Measurements from ENCODE around the gene KLRC3. TPM values are rescaled to one million over a fixed set of nuclear protein-coding genes. Genes with fewer than 3 reads are reported as not detected.
A peak's percentile ranks its signal among the peaks of the same experiment; 100 is the strongest.
"Not testable (repeated sequence)": the region's sequence is repeated elsewhere in the genome, so short reads cannot be mapped to it uniquely, and the experiment has no call there.

KLRC3 gene
- total RNA-seq, 1 donor from 2014 or later, result not detected

DNA sequence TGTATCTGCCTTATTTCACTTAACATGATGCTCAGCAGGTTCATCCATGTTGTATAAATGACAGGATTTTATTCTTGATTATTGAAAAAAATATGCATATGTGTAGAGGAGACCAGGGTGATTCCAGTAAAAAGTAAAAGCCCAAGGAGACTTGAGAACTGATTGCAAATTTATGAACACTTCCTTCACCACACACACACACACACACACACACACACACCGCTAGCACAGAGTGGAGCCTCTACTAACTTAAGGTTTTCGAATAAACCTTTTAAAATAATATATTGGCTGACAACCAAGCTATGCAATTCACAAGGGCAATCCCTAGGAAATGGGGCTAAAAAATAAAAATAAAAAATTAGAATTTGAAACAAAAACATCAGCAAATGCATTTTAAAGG is 22.2 kb downstream of the KLRC3 start:
- TF ChIP-seq, protein P1, sequence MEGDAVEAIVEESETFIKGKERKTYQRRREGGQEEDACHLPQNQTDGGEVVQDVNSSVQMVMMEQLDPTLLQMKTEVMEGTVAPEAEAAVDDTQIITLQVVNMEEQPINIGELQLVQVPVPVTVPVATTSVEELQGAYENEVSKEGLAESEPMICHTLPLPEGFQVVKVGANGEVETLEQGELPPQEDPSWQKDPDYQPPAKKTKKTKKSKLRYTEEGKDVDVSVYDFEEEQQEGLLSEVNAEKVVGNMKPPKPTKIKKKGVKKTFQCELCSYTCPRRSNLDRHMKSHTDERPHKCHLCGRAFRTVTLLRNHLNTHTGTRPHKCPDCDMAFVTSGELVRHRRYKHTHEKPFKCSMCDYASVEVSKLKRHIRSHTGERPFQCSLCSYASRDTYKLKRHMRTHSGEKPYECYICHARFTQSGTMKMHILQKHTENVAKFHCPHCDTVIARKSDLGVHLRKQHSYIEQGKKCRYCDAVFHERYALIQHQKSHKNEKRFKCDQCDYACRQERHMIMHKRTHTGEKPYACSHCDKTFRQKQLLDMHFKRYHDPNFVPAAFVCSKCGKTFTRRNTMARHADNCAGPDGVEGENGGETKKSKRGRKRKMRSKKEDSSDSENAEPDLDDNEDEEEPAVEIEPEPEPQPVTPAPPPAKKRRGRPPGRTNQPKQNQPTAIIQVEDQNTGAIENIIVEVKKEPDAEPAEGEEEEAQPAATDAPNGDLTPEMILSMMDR (IDR thresholded peaks at IDR 0.05; ENCODE audit: insufficient read depth, low read length, poor library complexity, severe bottlenecking), result no peak

DNA sequence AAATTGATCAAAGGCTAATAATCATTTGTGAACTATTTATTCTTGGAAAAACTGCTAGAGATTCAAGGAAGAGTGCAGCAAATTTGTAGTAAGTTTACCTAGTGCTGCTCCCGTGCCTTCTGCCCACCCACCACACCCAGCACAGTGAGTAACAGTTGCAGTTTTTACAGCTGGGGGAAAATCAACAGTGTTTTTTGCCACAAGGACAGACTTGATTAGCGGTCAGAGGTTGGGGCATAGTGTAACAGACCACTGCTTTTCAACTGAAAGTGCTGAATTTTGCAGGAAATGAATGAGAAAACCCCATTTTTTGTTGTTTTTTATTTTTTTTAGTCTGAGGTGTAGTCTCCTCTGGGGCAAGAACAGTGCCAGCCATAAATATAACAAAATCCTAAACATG is 23.1 kb downstream of the KLRC3 start:
- no peak for DNase-seq (ENCODE audit: low read depth)
- TF ChIP-seq, protein P1 (IDR thresholded peaks at IDR 0.05; ENCODE audit: insufficient read depth, low read length, poor library complexity, severe bottlenecking), result no peak
- no peaks in the 10 kb centered on the region for H3K27me3 ChIP-seq (ENCODE audit: control insufficient read depth, insufficient read depth, low read length)
- H3K36me3 ChIP-seq (ENCODE audit: control insufficient read depth, insufficient read depth, low read length), result no peaks in the 10 kb centered on the region
- H3K4me3 ChIP-seq (ENCODE audit: low read depth, low read length), result no peak overlapping the region

More for the DNA sequence above, 22.2 kb downstream of the KLRC3 start:
- H3K27me3 ChIP-seq (ENCODE audit: control insufficient read depth, insufficient read depth, low read length), result no peaks in the 10 kb centered on the region
- no peaks in the 10 kb centered on the region for H3K36me3 ChIP-seq (ENCODE audit: control insufficient read depth, insufficient read depth, low read length)
- no peak for DNase-seq (ENCODE audit: low read depth)
- H3K4me3 ChIP-seq (ENCODE audit: low read depth, low read length), result no peak overlapping the region

DNA sequence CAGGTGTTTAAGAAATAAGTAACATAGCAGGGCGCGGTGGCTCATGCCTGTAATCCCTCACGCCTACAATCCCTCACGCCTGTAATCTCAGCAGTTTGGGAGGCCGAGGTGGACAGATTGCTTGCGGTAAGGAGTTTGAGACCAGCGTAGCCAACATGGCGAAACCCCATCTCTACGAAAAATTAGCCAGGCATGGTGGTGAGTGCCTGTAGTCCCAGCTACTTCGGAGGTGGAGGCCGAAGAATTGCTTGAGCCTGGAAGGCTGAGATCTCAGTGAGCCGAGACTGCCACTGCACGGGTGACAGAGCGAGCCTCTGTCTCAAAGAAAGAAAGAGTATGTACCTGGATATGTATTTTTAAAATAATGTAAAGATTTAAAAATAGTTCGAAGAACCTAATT is 24.2 kb downstream of the KLRC3 start:
- H3K27me3 ChIP-seq (ENCODE audit: control insufficient read depth, insufficient read depth, low read length); H3K36me3 ChIP-seq (ENCODE audit: control insufficient read depth, insufficient read depth, low read length); DNase-seq (ENCODE audit: low read depth); H3K4me3 ChIP-seq (ENCODE audit: low read depth, low read length): not testable (repeated sequence)

DNA sequence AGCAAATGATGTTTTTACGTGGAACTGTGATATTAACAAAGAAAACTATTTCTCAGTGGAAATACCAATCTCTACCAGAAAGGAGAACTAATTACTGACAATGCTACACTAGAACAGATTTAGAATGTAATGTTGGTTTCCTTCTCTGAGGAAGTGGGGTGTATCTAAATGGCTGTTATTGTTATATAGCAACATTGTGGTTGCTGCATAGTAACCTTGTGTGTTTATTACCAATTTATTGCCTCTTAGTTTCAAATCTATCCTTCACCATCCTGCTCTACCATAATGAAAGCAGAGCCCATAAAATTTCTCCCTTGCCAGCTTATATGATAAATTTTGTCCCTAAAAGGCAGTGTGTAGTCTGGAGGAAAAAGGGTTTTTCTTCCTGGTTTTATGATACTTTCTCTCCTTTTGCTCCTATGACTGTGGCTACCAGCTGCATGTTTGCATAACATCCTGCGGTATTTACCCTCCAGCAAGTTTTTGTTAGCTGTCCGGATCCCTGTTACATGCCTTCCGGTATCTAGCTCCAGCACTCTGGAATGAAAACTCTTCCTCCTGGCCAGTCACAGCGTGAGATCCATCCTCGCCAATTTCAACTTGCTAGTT is 24.9 kb downstream of the KLRC3 start:
- DNase-seq (ENCODE audit: low read depth), result peak; percentile 69
- Histone ChIP-seq H3K27me3 (ENCODE audit: control insufficient read depth, insufficient read depth, low read length) (no peaks in the 10 kb centered on the region), H3K36me3 (ENCODE audit: control insufficient read depth, insufficient read depth, low read length) (no peaks in the 10 kb centered on the region), H3K4me3 (ENCODE audit: low read depth, low read length) (no peak overlapping the region)
- TF ChIP-seq, protein P1 (IDR thresholded peaks at IDR 0.05; ENCODE audit: insufficient read depth, low read length, poor library complexity, severe bottlenecking), result no peak

DNA sequence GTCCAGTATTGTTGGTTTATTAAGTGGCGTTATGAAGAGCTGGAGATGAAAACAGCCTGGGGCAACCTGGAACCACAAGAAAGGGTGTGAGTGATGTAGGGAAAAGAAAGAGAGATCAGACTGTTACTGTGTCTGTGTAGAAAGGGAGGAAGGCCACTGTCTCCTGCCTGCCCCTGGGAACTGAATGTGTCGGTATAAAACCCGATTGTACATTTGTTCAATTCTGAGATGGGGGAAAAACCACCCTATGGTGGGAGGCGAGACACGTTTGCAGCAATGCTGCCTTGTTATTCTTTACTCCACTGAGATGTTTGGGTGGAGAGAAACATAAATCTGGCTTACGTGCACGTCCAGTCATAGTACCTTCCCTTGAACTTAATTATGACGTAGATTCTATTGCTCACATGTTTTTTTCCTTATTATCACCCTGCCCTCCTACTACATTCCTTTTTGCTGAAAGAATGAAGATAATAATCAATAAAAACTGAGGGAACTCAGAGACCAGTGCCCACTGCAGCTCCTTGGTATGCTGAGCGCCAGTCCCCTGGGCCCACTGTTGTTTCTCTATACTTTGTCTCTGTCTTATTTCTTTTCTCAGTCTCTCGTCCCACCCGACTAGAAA is 25.8 kb downstream of the KLRC3 start:
- H3K27me3 ChIP-seq (ENCODE audit: control insufficient read depth, insufficient read depth, low read length); H3K36me3 ChIP-seq (ENCODE audit: control insufficient read depth, insufficient read depth, low read length); DNase-seq (ENCODE audit: low read depth); H3K4me3 ChIP-seq (ENCODE audit: low read depth, low read length): not testable (repeated sequence)

DNA sequence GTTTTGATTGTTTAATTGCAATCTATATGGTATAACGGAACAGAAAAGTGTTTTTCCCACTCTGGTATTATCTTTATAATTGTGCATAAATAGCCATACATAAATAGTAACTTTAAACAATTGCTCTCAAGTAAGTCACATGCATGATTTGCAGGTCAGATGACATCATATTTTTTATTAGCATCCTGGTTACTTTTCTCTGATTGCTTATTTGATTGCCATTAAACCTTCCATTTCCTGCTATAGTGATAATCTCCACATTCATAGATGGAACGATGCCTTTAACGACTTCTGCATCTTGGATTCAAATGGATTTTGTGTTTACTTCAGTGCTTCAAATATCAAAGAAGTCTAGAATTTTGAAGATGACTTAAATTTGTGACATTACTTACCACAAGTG is 27.1 kb downstream of the KLRC3 start:
- Histone ChIP-seq H3K27me3 (ENCODE audit: control insufficient read depth, insufficient read depth, low read length) (no peaks in the 10 kb centered on the region), H3K4me3 (ENCODE audit: low read depth, low read length) (no peak overlapping the region), H3K36me3 (ENCODE audit: control insufficient read depth, insufficient read depth, low read length) (no peaks in the 10 kb centered on the region)
- no peak for DNase-seq (ENCODE audit: low read depth)
- TF ChIP-seq, protein P1 (IDR thresholded peaks at IDR 0.05; ENCODE audit: insufficient read depth, low read length, poor library complexity, severe bottlenecking), result no peak

DNA sequence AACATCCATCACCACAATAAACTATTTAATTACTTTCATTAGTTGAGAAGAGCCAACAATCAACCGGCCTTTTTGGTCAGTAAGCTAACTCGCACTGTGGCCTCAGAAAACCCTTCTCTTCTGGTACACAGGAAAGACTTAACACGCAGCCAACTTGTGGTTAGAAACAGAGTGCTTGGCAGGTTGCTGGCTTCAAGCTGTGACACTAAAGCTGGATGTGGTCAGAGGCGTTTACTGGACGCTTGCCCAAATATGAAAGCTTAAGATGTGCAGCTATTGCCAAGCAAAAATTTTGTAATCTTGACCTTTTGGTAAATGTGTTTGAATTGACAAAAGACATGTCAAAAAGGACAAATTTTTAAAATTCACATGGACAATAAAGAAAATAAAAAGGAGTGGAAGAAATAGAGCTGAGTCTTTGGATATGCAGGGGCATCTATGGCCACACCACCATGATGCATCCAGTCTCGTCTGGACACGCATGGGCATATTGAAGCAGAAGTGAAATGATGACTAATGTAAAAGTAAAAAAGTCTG is 27.9 kb downstream of the KLRC3 start:
- Histone ChIP-seq H3K36me3 (ENCODE audit: control insufficient read depth, insufficient read depth, low read length) (no peaks in the 10 kb centered on the region), H3K4me3 (ENCODE audit: low read depth, low read length) (no peak overlapping the region), H3K27me3 (ENCODE audit: control insufficient read depth, insufficient read depth, low read length) (no peaks in the 10 kb centered on the region)
- TF ChIP-seq, protein P1 (IDR thresholded peaks at IDR 0.05; ENCODE audit: insufficient read depth, low read length, poor library complexity, severe bottlenecking), result no peak
- DNase-seq (ENCODE audit: low read depth), result no peak

DNA sequence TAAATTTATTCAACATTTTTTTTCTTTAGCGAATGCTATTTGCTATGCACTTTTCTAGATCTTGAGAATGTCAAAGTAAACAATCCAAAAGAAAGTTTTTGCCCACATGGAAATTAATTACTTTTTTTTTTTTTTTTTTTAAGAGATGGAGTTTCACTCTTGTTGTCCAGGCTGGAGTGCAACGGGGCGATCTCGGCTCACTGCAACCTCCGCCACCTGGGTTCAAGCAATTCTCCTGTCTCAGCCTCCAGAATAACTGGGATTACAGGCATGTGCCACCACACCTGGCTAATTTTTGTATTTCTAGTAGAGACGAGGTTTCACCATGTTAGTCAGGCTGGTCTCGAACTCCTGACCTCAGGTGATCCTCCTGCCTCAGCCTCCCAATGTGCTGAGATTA is 29.4 kb downstream of the KLRC3 start:
- not testable (repeated sequence) for H3K36me3 ChIP-seq (ENCODE audit: control insufficient read depth, insufficient read depth, low read length); H3K27me3 ChIP-seq (ENCODE audit: control insufficient read depth, insufficient read depth, low read length); DNase-seq (ENCODE audit: low read depth); H3K4me3 ChIP-seq (ENCODE audit: low read depth, low read length)
